ENCODE measurements around the gene WBP2. TPM values are rescaled to one million over a fixed set of nuclear protein-coding genes. Genes with fewer than 3 reads are reported as not detected.
"Not testable (repeated sequence)": the region's sequence is repeated elsewhere in the genome, so short reads cannot be mapped to it uniquely, and the experiment has no call there.

Gene WBP2
- total RNA-seq, 2 experiments from 2014 or later = 98.5 to 114 TPM

DNA sequence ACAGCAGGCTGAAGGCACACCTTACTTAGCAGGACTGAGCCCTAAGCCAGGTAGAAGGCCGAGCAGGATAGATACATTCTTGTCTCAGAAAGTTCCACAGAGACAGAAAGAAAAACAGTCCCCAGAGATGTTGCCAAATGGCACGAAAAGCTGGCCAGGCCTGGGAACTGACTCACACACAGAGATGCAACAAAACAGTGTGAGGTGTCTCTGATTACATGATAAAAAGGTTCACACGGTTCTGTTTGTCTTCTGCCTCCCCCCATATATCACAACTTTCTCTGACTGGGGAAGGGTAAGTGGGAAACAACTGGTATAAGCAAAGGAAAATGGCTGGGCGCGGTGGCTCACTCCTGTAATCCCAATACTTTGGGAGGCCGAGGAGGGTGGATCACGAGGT lies 1.7 kb downstream of the WBP2 start:
- intact Hi-C loops (cut with DNase I, micrococcal nuclease) = loop anchor here in 1 of 2 experiments (10.0 kb wide), 1 partner anchor 329 kb away; the partner anchor contains the start of gene LLGL2
- H3K27ac ChIP-seq (ENCODE audit: low read depth in 1 of 2, low read length in 2 of 2) = no peak overlapping the region
- H3K36me3 ChIP-seq (ENCODE audit: insufficient read depth, low read length) = peaks cover 33% of the 10 kb centered on the region
- ChIA-PET POLR2A (interaction anchor here (2.1 to 5.1 kb wide), 7 partner anchors 8 to 76 kb away, joined by 13 to 230 read pairs (median 111); partner anchors contain the start of genes TRIM47, TRIM65, UNC13D and UNK), CTCF (interaction anchor here (0.6 to 3.2 kb wide), 5 partner anchors 25 to 417 kb away, joined by 3 to 18 read pairs (median 3); partner anchors contain the start of genes CDK3 and TRIM47)
- no peaks in the 10 kb centered on the region for H3K9me3 Mint-ChIP-seq
- no peak overlapping the region for H3K4me3 ChIP-seq (ENCODE audit: low read length)
- no peak overlapping the region for H3K27ac Mint-ChIP-seq
- no peak for TF ChIP-seq CTCF (IDR thresholded peaks at IDR 0.05)
- H3K4me1 ChIP-seq (ENCODE audit: insufficient read depth, low read length) = peaks cover 48% of the 10 kb centered on the region
- no peaks in the 10 kb centered on the region for H3K27me3 ChIP-seq (ENCODE audit: control insufficient read depth in 1 of 2, insufficient read depth in 2 of 2, low read length in 2 of 2)
- H3K4me1 Mint-ChIP-seq (ENCODE audit: low read depth) = peaks cover 28% of the 10 kb centered on the region
- H3K9me3 ChIP-seq (ENCODE audit: control insufficient read depth in 1 of 2, insufficient read depth in 1 of 2, low read length in 2 of 2) = no peaks in the 10 kb centered on the region
- no peak for ATAC-seq (ENCODE audit: poor library complexity)
- H3K27me3 Mint-ChIP-seq = no peaks in the 10 kb centered on the region
- peaks cover 37% of the 10 kb centered on the region for H3K36me3 Mint-ChIP-seq (ENCODE audit: low read depth)
- H3K4me3 Mint-ChIP-seq = peak overlapping the region; percentile 74
- no peak for DNase-seq

DNA sequence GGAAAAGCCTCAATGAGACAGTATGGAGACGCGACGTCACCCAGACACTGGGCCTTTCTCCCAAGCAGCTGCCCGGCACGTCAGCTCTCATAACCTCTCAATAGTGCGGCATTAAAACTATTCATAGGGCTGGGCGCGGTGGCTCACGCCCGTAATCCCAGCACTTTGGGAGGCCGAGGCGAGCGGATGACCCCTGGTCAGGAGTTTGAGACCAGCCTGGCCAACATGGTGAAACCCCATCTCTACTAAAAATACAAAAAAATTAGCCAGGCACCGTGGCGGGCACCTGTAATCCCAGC lies 3.5 kb downstream of the WBP2 start:
- CTCF ChIA-PET = interaction anchor here (0.9 kb wide), 1 partner anchor 44 kb away, joined by 3 read pairs; no protein-coding TSS in a partner anchor
- peaks cover 51% of the 10 kb centered on the region for H3K36me3 ChIP-seq (ENCODE audit: insufficient read depth, low read length)

GRCh38 chr17:75850928-75851692 lies 4.0 kb downstream of the WBP2 start:
- ChIA-PET POLR2A (interaction anchor here (1.1 kb wide), 1 partner anchor 66 kb away, joined by 3 read pairs; the partner anchor contains the start of gene UNK), CTCF (interaction anchor here (0.9 to 1.5 kb wide), 2 partner anchors 45 kb away, joined by 3 to 6 read pairs; partner anchors contain the start of gene TRIM65)
- Mint-ChIP-seq H3K27ac (peak overlapping the region; percentile 55), H3K9me3 (no peaks in the 10 kb centered on the region), H3K36me3 (ENCODE audit: low read depth) (peaks cover 60% of the 10 kb centered on the region), H3K27me3 (no peaks in the 10 kb centered on the region), H3K4me3 (peak overlapping the region; percentile 45), H3K4me1 (ENCODE audit: low read depth) (peaks cover 22% of the 10 kb centered on the region)
- H3K4me1 ChIP-seq (ENCODE audit: insufficient read depth, low read length) = peaks cover 41% of the 10 kb centered on the region
- ATAC-seq (ENCODE audit: poor library complexity) (no peak), DNase-seq (no peak)
- intact Hi-C loops (cut with DNase I, micrococcal nuclease) = loop anchor here in 1 of 2 experiments (10.0 kb wide), 1 partner anchor 326 kb away; the partner anchor contains the start of gene LLGL2
- H3K4me3 ChIP-seq (ENCODE audit: low read length) = no peak overlapping the region
- peaks cover 56% of the 10 kb centered on the region for H3K36me3 ChIP-seq (ENCODE audit: insufficient read depth, low read length)
- no peak for TF ChIP-seq CTCF (IDR thresholded peaks at IDR 0.05)
- no peaks in the 10 kb centered on the region for H3K9me3 ChIP-seq (ENCODE audit: control insufficient read depth in 1 of 2, insufficient read depth in 1 of 2, low read length in 2 of 2)
- H3K27me3 ChIP-seq (ENCODE audit: control insufficient read depth in 1 of 2, insufficient read depth in 2 of 2, low read length in 2 of 2) = no peaks in the 10 kb centered on the region
- H3K27ac ChIP-seq (ENCODE audit: low read depth in 1 of 2, low read length in 2 of 2) = no peak overlapping the region

More for the DNA sequence above, 3.5 kb downstream of the WBP2 start:
- Mint-ChIP-seq H3K4me1 (ENCODE audit: low read depth) (peaks cover 27% of the 10 kb centered on the region), H3K27ac (peak overlapping the region; percentile 55), H3K36me3 (ENCODE audit: low read depth) (peaks cover 54% of the 10 kb centered on the region), H3K4me3 (peak overlapping the region; percentile 45)
- not testable (repeated sequence) for H3K27me3 ChIP-seq (ENCODE audit: control insufficient read depth in 1 of 2, insufficient read depth in 2 of 2, low read length in 2 of 2); H3K9me3 ChIP-seq (ENCODE audit: control insufficient read depth in 1 of 2, insufficient read depth in 1 of 2, low read length in 2 of 2); H3K4me3 ChIP-seq (ENCODE audit: low read length); ATAC-seq (ENCODE audit: poor library complexity); H3K27ac ChIP-seq (ENCODE audit: low read depth in 1 of 2, low read length in 2 of 2); H3K9me3 Mint-ChIP-seq; H3K27me3 Mint-ChIP-seq; DNase-seq
- POLR2A ChIA-PET = interaction anchor here (5.1 kb wide), 1 partner anchor 6 kb away, joined by 125 read pairs; the partner anchor contains the start of gene UNC13D
- intact Hi-C loops (cut with DNase I, micrococcal nuclease) = loop anchor here in 1 of 2 experiments (10.0 kb wide), 1 partner anchor 327 kb away; the partner anchor contains the start of gene LLGL2
- peaks cover 45% of the 10 kb centered on the region for H3K4me1 ChIP-seq (ENCODE audit: insufficient read depth, low read length)

Data from CD4-positive, alpha-beta T cell (primary cell).